Glutamatergic neuron (in vitro differentiated cells): Measurements from ENCODE around the gene BRF1. TPM values are rescaled to one million over a fixed set of nuclear protein-coding genes. Genes with fewer than 3 reads are reported as not detected.

Experiments used
- DNase-seq: peaks from one replicate; pipeline ENCODE4 v3.0.0; 2022
- H3K27ac Mint-ChIP-seq: one replicate; pipeline ENCODE4 v1.8.0; 2020; ENCODE audit warnings: mild to moderate bottlenecking, mixed read lengths, inconsistent platforms; ENCODE audit not compliant: unreplicated experiment
- H3K27me3 Mint-ChIP-seq: one replicate; pipeline ENCODE4 v1.8.0; 2020; ENCODE audit warnings: mild to moderate bottlenecking, moderate library complexity, mixed read lengths, inconsistent platforms; ENCODE audit not compliant: unreplicated experiment
- H3K36me3 Mint-ChIP-seq: one replicate; pipeline ENCODE4 v1.8.0; 2020; ENCODE audit warnings: mild to moderate bottlenecking, mixed read lengths, inconsistent platforms; ENCODE audit not compliant: unreplicated experiment
- H3K4me1 Mint-ChIP-seq: one replicate; pipeline ENCODE4 v1.8.0; 2020; ENCODE audit warnings: mild to moderate bottlenecking, low read depth, mixed read lengths, inconsistent platforms; ENCODE audit not compliant: unreplicated experiment
- H3K4me3 Mint-ChIP-seq: one replicate; pipeline ENCODE4 v1.8.0; 2020; ENCODE audit warnings: mild to moderate bottlenecking, mixed read lengths, inconsistent platforms; ENCODE audit not compliant: unreplicated experiment
- H3K9me3 Mint-ChIP-seq: one replicate; pipeline ENCODE4 v1.8.0; 2020; ENCODE audit warnings: mild to moderate bottlenecking, moderate library complexity, mixed read lengths, inconsistent platforms; ENCODE audit not compliant: unreplicated experiment
- CTCF ChIP-seq: fragments of 200-600 bp; sonication (generic); IDR thresholded peaks from one replicate; pipeline ENCODE4 v1.5.0; 2021; ENCODE audit not compliant: partially characterized antibody, unreplicated experiment
- total RNA-seq: library from RNA; stranded (reverse); fragmentation: NEBNext Ultra II Directional; extraction: Animal tissue kit (Norgen Biotek cat#: 25700); gene quantifications from one replicate; pipeline ENCODE4 v1.2.1, GENCODE V29; 2021; ENCODE audit not compliant: unreplicated experiment

BRF1 gene
- total RNA-seq, 1 donor from 2014 or later = 54.6 TPM

- H3K4me1 Mint-ChIP-seq = peaks cover 4% of the 10 kb centered on the region
- no peak overlapping the region for H3K27ac Mint-ChIP-seq
- peaks cover 7% of the 10 kb centered on the region for H3K27me3 Mint-ChIP-seq
- no peak for DNase-seq
- no peak for TF ChIP-seq CTCF
- no peak overlapping the region for H3K4me3 Mint-ChIP-seq
- H3K36me3 Mint-ChIP-seq = no peaks in the 10 kb centered on the region
- no peaks in the 10 kb centered on the region for H3K9me3 Mint-ChIP-seq
Measured at GRCh38 chr14:105309371-105309770, 8.6 kb upstream of the BRF1 start.

DNA sequence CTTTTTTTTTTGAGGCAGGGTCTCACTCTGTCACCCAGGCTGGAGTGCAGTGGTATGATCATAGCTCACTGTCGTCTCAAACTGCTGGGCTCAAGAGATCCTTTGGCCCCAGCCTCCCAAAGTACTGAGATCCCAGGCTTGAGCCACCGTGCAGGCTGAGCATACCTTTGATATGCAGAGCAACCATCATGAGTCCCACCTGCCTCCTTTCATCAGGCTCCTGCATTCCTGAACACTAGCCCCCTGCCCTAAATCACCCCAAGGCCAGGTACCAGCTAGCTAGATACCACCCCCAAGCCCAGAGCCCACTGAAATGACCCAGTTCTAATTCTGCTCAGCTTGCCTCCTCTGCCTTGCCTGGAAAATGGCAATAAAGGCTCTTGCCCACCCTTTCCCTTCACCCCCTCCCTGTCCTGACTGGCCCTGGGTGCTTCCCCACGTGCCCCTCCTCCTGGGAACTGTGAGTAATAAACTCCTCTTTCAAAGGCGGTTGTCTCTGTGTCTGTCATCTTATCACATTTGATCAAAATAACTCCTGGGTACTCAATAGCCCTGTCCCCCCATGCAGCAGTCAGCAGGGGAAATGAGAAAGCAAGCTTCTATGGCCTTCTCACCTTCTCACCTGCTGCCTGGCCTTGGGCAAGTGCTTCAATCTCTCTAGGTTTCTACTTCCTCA, 6.4 kb upstream of the BRF1 start:
- no peak for DNase-seq
- Mint-ChIP-seq H3K4me3 (no peak overlapping the region), H3K27me3 (peaks cover 4% of the 10 kb centered on the region), H3K9me3 (peaks cover 2% of the 10 kb centered on the region), H3K4me1 (no peaks in the 10 kb centered on the region), H3K27ac (no peak overlapping the region), H3K36me3 (no peaks in the 10 kb centered on the region)
- no peak for TF ChIP-seq CTCF

- Mint-ChIP-seq H3K4me1 (no peaks in the 10 kb centered on the region), H3K36me3 (no peaks in the 10 kb centered on the region), H3K4me3 (no peak overlapping the region), H3K9me3 (peaks cover 2% of the 10 kb centered on the region), H3K27ac (no peak overlapping the region), H3K27me3 (peaks cover 4% of the 10 kb centered on the region)
- TF ChIP-seq CTCF = no peak
- DNase-seq = no peak
Measured at GRCh38 chr14:105305791-105306190, 5.0 kb upstream of the BRF1 start.

- H3K9me3 Mint-ChIP-seq = peaks cover 2% of the 10 kb centered on the region
- H3K27ac Mint-ChIP-seq = no peak overlapping the region
- TF ChIP-seq CTCF = no peak
- H3K36me3 Mint-ChIP-seq = no peaks in the 10 kb centered on the region
- no peak for DNase-seq
- H3K4me1 Mint-ChIP-seq = no peaks in the 10 kb centered on the region
- H3K4me3 Mint-ChIP-seq = no peak overlapping the region
- H3K27me3 Mint-ChIP-seq = peaks cover 4% of the 10 kb centered on the region
Measured at GRCh38 chr14:105305345-105305744, 4.5 kb upstream of the BRF1 start.

GRCh38 chr14:105304565-105304964, 3.8 kb upstream of the BRF1 start:
- DNase-seq = no peak
- no peak for TF ChIP-seq CTCF
- peaks cover 5% of the 10 kb centered on the region for H3K27me3 Mint-ChIP-seq
- H3K4me3 Mint-ChIP-seq = no peak overlapping the region
- H3K36me3 Mint-ChIP-seq = peaks cover 2% of the 10 kb centered on the region
- H3K9me3 Mint-ChIP-seq = peaks cover 7% of the 10 kb centered on the region
- no peaks in the 10 kb centered on the region for H3K4me1 Mint-ChIP-seq
- H3K27ac Mint-ChIP-seq = peak overlapping the region; percentile 38
